HEK293 (cell line): ENCODE measurements around the gene OR52I1.

Experiments used
- GLI4 ChIP-seq: fragments of 450-650 bp; formaldehyde crosslinking; IDR thresholded peaks from 2 replicates; pipeline ENCODE4 v1.5.1; 2016; ENCODE audit warnings: missing biosample characterization, missing genetic modification characterization
- TCF7L2 ChIP-seq: IDR thresholded peaks from 2 replicates; pipeline ENCODE4 v1.6.1; 2011; ENCODE audit warnings: low read depth, mild to moderate bottlenecking, inconsistent platforms, low read length, moderate library complexity, borderline replicate concordance
- ZBTB1 ChIP-seq: fragments of 450-650 bp; formaldehyde crosslinking; IDR thresholded peaks from 2 replicates; pipeline ENCODE4 v1.5.1; 2016; ENCODE audit warnings: missing biosample characterization, missing genetic modification characterization
- ZBTB17 ChIP-seq: fragments of 450-650 bp; formaldehyde crosslinking; IDR thresholded peaks from 2 replicates; pipeline ENCODE4 v1.5.1; 2016; ENCODE audit warnings: missing biosample characterization, missing genetic modification characterization
- ZBTB21 ChIP-seq: fragments of 450-650 bp; formaldehyde crosslinking; IDR thresholded peaks from 2 replicates; pipeline ENCODE4 v1.5.1; 2017; ENCODE audit warnings: missing biosample characterization, missing genetic modification characterization
- ZFP69B ChIP-seq: fragments of 450-650 bp; formaldehyde crosslinking; IDR thresholded peaks from 2 replicates; pipeline ENCODE4 v1.5.1; 2016; ENCODE audit warnings: missing biosample characterization, missing genetic modification characterization
- ZNF121 ChIP-seq: fragments of 450-650 bp; formaldehyde crosslinking; IDR thresholded peaks from 2 replicates; pipeline ENCODE4 v1.5.1; 2016; ENCODE audit warnings: missing biosample characterization, missing genetic modification characterization
- ZNF274 ChIP-seq, 2 experiments: fragments of 200-500 bp in 1 of 2; fragments of 450-650 bp in 1 of 2; sonication (Bioruptor generic) in 1 of 2; formaldehyde crosslinking in 1 of 2; IDR thresholded peaks; 2 replicates each; pipeline versions ENCODE4 v1.5.1 to v1.6.1; 2014 to 2016; ENCODE audit warnings: borderline replicate concordance in 1 of 2, inconsistent platforms in 1 of 2, low read length in 1 of 2, missing biosample characterization in 1 of 2, missing genetic modification characterization in 1 of 2
- ZNF302 ChIP-seq: fragments of 450-650 bp; formaldehyde crosslinking; IDR thresholded peaks from 2 replicates; pipeline ENCODE4 v1.5.1; 2016; ENCODE audit warnings: missing biosample characterization, missing genetic modification characterization, low read depth
- ZNF707 ChIP-seq: fragments of 450-650 bp; formaldehyde crosslinking; IDR thresholded peaks from 2 replicates; pipeline ENCODE4 v1.5.1; 2016; ENCODE audit warnings: missing biosample characterization, missing genetic modification characterization
- TF ChIP-seq, protein P1 (sequence below): fragments of 450-650 bp; formaldehyde crosslinking; IDR thresholded peaks from 2 replicates; pipeline ENCODE4 v1.5.1; 2016; ENCODE audit warnings: missing biosample characterization, missing genetic modification characterization
- TF ChIP-seq, protein P2 (sequence below): fragments of 450-650 bp; formaldehyde crosslinking; IDR thresholded peaks from 2 replicates; pipeline ENCODE4 v1.5.1; 2016; ENCODE audit warnings: missing biosample characterization, missing genetic modification characterization
- TF ChIP-seq, protein P3 (sequence below): fragments of 450-650 bp; formaldehyde crosslinking; IDR thresholded peaks from 2 replicates; pipeline ENCODE4 v1.5.1; 2016; ENCODE audit warnings: missing biosample characterization, missing genetic modification characterization

DNA sequence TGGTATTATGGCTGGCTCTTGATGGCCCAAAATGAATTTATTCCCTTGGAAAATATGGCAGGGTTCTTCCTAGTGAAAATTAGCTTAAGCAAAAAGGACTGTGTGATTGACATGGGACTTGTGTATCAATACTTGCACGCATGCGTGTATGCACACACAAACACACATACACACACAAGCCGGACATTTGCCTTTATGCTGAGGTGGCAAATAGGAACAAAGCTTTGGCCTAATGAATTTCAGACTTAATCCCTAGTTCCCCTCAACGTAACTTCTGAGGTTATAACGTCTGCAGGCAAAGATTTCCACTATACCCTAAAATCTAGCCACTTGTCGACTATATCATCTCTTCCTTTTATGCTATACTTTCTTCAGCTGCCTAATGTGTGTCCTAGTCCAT, 15.2 kb upstream of the OR52I1 start:
- TF ChIP-seq, protein P1, sequence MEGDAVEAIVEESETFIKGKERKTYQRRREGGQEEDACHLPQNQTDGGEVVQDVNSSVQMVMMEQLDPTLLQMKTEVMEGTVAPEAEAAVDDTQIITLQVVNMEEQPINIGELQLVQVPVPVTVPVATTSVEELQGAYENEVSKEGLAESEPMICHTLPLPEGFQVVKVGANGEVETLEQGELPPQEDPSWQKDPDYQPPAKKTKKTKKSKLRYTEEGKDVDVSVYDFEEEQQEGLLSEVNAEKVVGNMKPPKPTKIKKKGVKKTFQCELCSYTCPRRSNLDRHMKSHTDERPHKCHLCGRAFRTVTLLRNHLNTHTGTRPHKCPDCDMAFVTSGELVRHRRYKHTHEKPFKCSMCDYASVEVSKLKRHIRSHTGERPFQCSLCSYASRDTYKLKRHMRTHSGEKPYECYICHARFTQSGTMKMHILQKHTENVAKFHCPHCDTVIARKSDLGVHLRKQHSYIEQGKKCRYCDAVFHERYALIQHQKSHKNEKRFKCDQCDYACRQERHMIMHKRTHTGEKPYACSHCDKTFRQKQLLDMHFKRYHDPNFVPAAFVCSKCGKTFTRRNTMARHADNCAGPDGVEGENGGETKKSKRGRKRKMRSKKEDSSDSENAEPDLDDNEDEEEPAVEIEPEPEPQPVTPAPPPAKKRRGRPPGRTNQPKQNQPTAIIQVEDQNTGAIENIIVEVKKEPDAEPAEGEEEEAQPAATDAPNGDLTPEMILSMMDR (tag by site-specific recombination) = no peak
- TF ChIP-seq, protein P2, sequence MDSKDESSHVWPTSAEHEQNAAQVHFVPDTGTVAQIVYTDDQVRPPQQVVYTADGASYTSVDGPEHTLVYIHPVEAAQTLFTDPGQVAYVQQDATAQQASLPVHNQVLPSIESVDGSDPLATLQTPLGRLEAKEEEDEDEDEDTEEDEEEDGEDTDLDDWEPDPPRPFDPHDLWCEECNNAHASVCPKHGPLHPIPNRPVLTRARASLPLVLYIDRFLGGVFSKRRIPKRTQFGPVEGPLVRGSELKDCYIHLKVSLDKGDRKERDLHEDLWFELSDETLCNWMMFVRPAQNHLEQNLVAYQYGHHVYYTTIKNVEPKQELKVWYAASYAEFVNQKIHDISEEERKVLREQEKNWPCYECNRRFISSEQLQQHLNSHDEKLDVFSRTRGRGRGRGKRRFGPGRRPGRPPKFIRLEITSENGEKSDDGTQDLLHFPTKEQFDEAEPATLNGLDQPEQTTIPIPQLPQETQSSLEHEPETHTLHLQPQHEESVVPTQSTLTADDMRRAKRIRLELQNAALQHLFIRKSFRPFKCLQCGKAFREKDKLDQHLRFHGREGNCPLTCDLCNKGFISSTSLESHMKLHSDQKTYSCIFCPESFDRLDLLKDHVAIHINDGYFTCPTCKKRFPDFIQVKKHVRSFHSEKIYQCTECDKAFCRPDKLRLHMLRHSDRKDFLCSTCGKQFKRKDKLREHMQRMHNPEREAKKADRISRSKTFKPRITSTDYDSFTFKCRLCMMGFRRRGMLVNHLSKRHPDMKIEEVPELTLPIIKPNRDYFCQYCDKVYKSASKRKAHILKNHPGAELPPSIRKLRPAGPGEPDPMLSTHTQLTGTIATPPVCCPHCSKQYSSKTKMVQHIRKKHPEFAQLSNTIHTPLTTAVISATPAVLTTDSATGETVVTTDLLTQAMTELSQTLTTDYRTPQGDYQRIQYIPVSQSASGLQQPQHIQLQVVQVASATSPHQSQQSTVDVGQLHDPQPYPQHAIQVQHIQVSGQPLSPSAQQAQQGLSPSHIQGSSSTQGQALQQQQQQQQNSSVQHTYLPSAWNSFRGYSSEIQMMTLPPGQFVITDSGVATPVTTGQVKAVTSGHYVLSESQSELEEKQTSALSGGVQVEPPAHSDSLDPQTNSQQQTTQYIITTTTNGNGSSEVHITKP = no peak
- TF ChIP-seq TCF7L2 = no peak
- TF ChIP-seq ZNF707 (tag by site-specific recombination) = no peak
- no peak for TF ChIP-seq ZFP69B (tag by site-specific recombination)
- TF ChIP-seq ZNF302 (tag by site-specific recombination) = no peak
- no peak for TF ChIP-seq ZNF274 (IDR thresholded peaks at IDR 0.05; ENCODE audit: low read length)
- no peak for TF ChIP-seq ZNF274 (tag by site-specific recombination; IDR thresholded peaks at IDR 0.05; ENCODE audit: borderline replicate concordance)
- TF ChIP-seq ZBTB17 (tag by site-specific recombination) = no peak
- TF ChIP-seq ZBTB1 = no peak
- TF ChIP-seq ZNF121 (tag by site-specific recombination) = no peak
- TF ChIP-seq, protein P3, sequence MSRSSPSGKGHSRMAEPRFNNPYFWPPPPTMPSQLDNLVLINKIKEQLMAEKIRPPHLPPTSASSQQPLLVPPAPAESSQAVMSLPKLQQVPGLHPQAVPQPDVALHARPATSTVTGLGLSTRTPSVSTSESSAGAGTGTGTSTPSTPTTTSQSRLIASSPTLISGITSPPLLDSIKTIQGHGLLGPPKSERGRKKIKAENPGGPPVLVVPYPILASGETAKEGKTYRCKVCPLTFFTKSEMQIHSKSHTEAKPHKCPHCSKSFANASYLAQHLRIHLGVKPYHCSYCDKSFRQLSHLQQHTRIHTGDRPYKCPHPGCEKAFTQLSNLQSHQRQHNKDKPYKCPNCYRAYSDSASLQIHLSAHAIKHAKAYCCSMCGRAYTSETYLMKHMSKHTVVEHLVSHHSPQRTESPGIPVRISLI (tag by site-specific recombination) = no peak
- TF ChIP-seq ZBTB21 (tag by site-specific recombination) = no peak
- no peak for TF ChIP-seq GLI4
